Tibial nerve (tissue), 4 donors: Measurements from ENCODE around the gene LMO4.

Source experiments
- EP300 ChIP-seq, 2 donors: sonication (generic); formaldehyde crosslinking; IDR thresholded peaks; one replicate each; pipeline ENCODE4 v1.6.1; 2017; ENCODE audit warnings: antibody characterized with exemption in 2 of 2, mild to moderate bottlenecking in 1 of 2
- POLR2A ChIP-seq, 2 donors: fragments of 450-650 bp; IDR thresholded peaks; one replicate each; pipeline ENCODE4 v1.6.1; 2017; ENCODE audit warnings: antibody characterized with exemption in 2 of 2, mild to moderate bottlenecking in 2 of 2, moderate library complexity in 2 of 2
- TF ChIP-seq, protein P1 (sequence below), 5 experiments: fragments of 200-600 bp in 3 of 5; fragments of 450-650 bp in 2 of 5; sonication (generic) in 3 of 5; IDR thresholded peaks; one replicate each; pipeline ENCODE4 v1.5.1; 2016 to 2019; ENCODE audit warnings: antibody characterized with exemption in 5 of 5, mild to moderate bottlenecking in 3 of 5, moderate library complexity in 2 of 5

DNA sequence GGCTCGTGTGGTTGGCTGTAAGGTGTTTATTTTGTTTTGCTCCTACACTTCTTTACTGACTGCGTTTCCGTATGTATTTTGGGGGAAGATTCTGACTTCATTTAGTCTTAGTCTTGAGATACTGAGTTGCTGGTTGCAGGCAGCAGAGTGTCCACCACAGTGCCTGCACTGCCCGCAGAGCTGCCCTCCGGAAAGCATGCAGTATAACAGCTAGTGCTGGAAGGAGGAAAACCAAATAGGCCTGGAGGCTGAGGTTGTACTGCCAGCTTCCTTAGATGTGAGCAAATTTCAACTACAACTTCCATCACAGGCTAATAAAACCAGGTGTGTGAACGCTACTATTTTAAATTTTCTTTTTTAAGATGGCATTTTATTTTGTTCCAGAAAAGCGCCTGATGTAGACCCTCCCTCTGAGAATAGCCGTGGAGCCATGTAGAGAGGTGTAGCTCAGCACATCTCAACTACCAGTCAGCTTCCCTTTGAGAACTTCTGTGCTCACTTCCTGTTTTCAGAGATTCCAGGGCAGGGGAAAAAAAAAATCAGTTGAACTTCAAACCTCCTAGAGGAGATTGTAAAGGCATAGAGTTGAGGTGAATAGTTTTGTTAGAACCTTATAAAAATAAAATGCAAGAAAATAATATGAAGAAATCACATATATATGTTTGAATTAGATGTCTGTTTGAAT lies 17.6 kb downstream of the LMO4 start:
- TF ChIP-seq, protein P1, sequence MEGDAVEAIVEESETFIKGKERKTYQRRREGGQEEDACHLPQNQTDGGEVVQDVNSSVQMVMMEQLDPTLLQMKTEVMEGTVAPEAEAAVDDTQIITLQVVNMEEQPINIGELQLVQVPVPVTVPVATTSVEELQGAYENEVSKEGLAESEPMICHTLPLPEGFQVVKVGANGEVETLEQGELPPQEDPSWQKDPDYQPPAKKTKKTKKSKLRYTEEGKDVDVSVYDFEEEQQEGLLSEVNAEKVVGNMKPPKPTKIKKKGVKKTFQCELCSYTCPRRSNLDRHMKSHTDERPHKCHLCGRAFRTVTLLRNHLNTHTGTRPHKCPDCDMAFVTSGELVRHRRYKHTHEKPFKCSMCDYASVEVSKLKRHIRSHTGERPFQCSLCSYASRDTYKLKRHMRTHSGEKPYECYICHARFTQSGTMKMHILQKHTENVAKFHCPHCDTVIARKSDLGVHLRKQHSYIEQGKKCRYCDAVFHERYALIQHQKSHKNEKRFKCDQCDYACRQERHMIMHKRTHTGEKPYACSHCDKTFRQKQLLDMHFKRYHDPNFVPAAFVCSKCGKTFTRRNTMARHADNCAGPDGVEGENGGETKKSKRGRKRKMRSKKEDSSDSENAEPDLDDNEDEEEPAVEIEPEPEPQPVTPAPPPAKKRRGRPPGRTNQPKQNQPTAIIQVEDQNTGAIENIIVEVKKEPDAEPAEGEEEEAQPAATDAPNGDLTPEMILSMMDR (IDR thresholded peaks at IDR 0.05): no peak
- TF ChIP-seq EP300 (IDR thresholded peaks at IDR 0.05): no peak
- TF ChIP-seq POLR2A (IDR thresholded peaks at IDR 0.05): no peak
